HG03280 (cell line): ENCODE data around the gene TUNAR.

Experiments
- ATAC-seq: cut with Tn5 transposase; IDR thresholded peaks from one replicate; pipeline ENCODE4 v1.9.1; 2021; ENCODE audit warnings: mild to moderate bottlenecking, moderate library complexity; ENCODE audit not compliant: unreplicated experiment

The TUNAR gene

GRCh38 chr14:95911456-95911855, 34.8 kb downstream of the TUNAR start:
- ATAC-seq, result no peak

- no peak for ATAC-seq
Measured at GRCh38 chr14:95915330-95915729, 38.7 kb downstream of the TUNAR start.

DNA sequence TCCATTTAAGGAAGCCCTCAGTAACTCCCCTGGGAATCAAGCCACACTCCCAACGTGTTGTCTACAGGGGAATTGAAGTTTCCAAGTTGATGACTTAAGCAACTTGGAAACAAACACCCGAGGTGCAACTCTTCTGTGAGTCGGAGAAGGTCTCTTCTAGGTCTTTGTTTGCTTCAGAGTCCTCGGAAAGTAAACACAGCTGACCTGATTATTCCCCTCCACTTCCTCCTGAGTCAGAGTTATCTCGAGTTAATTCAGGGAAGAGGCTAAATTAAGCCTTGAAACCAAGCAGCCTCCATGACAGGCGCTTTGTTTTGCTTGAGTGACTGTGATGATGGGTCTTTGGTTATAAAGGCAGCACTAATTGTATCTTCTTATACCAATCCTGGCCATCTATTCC, 41.8 kb downstream of the TUNAR start:
- no peak for ATAC-seq

DNA sequence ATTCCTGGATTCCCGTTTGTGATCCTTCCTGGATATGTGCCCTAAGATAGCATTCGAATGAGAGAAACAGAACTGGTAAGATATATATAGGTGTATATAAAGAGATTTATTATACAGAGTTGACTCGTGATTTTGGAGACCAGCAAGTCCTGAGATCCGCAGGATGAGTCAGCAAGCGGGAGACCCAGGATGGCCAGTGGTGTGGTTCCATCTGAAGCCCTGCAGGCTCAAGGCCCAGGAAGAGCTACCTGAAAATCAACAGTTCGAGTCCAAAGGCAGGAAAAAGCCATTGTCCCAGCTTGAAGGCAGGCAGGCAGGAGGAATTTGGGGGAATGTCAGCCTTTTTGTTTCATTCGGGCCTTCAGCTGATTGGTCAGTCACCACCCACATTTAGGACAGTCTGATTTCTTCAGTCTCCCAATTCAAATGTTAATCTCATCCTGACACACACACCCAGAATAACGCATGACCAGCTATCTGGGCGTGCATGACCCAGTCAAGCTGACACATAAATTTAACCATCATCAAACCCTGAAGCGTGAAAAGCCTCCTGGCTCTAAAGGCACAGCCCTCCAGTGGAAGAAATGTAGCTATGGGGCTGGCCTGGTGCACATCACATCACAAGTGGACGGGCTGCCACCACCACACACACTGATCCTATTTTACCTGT, 44.3 kb downstream of the TUNAR start:
- no peak for ATAC-seq

DNA sequence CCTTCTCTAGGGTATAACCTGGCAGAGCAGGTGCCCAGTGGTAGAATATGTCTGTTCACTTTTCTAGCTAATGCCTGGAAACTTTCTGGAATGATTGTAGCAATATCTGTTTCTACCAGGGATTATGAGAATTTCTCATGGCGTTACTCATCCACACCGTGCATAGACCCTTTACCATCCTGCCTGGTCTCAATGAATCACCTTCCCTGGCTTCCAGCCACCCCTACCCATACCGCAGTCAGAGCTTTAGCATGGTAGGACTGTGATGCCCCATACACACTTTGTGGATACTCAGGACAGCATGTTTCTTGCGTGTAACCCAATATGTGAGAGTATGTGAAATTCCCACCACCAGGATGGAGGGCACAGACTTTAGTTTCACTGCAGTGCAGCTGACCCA, 45.4 kb downstream of the TUNAR start:
- ATAC-seq, result no peak

DNA sequence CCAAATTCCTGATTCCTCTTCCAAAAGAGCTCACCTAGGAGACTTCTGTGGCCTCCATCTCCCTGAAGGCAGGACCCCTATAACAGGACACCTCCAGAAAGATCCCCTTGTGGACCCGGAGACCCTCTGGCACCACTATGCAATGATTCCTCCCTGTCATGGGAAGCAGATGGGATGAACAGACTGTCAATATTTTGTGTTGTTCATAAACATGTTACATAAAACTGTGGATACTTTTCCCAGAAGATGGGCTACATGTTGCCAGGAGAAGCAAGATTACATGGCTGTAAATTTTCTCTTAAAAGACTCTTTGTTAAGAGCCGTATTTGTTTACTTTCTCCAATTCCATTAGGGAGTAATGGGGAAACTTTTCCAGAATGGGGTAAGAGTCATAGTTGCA, 52.1 kb downstream of the TUNAR start:
- no peak for ATAC-seq

DNA sequence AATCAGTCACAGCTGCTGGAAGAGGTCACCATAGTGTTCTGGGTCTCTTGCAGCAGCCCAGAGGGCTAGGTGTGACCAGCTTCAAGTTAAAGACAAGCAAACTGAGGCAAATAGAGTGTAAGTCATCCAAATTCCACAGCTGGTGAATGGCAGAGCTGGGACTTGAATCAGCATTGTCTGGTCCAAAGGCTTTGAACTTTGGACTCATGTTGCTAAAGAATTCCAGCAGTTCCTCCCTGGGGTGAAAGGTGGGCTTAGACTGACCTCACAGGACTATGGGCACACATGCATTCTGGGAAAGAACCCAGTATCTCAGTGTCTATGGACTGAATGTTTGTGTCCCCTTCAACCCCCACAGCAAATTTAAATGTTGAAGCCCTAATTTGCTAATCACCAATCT, 54.8 kb downstream of the TUNAR start:
- ATAC-seq, result no peak

- no peak for ATAC-seq
Measured at GRCh38 chr14:95935228-95935822, 58.7 kb downstream of the TUNAR start.

- no peak for ATAC-seq
Measured at GRCh38 chr14:95936041-95936440, 59.4 kb downstream of the TUNAR start.

DNA sequence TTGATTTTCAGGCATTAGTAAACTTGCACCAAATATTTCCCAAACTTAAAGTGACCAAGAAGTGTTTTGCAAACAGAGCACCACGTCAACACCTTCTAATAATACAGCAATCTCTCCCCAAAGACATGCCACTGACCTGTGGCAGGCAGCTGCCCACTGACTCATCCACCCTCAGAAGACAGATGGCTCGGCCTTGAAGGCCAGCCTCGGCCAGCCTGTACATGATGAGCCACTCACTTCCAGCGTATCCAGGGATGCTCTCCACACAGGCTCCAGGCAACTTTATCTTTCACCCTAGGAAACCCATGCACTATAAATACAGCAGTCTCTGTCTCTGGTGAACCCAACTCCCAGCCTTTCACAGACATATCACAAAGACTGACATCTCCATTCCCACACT, 62.7 kb downstream of the TUNAR start:
- ATAC-seq, result no peak

DNA sequence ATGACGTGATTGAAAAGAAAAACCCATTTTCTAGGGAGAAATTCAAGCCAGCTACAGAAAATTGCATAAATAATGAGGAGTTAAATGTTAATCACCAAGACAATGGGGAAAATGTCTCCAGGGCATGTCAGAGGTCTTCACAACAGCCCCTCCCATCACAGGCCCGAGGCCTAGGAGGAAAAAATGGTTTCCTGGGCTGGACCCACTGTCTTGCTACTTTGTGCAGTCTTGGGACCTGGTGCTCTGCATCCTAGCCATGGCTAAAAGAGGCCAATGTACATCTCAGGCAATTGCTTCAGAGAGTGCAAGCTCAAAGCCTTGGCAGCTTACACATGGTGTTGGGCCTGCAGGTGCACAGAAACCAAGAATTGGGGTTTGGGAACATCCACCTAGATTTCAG, 65.3 kb downstream of the TUNAR start:
- no peak for ATAC-seq

- no peak for ATAC-seq
Measured at GRCh38 chr14:95943699-95944098, 67.1 kb downstream of the TUNAR start.

DNA sequence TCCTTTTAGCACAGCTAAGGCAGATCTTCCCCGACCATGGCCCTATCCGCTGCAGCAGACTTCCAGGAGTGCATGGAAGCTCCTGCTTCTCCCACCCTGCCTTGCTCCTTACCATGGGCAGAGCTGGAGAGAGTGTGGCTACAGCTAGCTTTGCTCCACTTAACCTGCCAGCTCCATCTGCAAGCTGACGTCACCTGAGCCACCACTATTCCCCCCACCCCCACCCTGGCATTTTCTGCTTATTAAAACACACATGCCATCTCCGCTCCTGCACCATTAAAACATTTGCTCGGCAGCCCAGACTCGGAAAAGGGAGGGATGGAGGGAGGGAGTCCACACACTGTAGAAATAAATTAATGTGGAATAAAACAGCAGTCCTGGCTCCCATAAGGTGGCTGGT, 67.8 kb downstream of the TUNAR start:
- ATAC-seq, result no peak

DNA sequence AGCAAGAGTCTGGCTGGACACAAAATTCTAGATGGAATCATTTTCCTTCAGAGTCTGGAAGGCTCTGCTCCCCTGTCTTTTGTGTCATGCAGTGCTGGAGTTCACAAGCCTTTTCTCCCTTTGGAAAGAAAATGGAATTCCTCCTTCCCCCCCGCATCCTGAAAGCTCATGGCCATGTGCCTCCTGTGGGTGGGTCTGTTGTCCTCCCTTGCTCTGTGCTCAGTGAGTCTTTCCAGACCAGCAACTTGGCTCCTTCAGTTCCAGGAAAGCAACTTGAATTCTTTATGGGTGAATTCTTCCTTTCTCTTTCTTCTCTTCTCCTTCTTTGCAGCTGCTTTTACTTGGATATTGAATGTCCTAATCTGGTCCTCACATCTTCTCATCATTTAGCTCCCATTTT, 70.2 kb downstream of the TUNAR start:
- no peak for ATAC-seq

GRCh38 chr14:95948558-95948981, 71.9 kb downstream of the TUNAR start:
- ATAC-seq, result no peak

GRCh38 chr14:95951359-95951758, 74.7 kb downstream of the TUNAR start:
- no peak for ATAC-seq

DNA sequence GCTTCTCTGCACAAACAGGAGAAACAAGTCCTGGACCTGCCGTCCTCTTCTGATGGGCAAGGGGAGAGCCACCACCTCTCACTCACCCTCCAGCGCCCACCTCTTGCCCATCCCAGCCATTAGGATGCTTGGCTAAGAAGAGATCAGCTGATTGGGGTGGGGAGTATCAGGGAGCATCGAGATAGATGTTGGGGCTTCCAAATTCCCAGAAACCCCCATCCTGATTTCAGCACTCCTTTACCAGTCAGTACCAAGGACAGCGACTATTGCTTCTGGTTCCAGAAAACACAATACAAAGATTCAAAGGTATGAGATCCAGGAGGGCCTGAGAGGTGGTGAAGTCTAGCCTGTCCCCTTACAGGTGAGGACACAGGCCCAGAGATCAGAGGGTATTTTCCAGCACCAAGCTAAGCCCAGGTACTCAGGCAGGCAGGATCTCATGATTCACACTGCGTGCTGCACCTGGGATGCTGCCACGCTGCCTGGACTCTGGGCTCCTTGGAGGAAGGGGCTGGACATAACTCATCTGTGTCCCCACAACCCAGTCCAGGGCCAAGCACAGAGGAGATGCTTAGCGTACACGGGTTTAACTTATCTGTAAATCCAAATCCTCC, 76.6 kb downstream of the TUNAR start:
- no peak for ATAC-seq

DNA sequence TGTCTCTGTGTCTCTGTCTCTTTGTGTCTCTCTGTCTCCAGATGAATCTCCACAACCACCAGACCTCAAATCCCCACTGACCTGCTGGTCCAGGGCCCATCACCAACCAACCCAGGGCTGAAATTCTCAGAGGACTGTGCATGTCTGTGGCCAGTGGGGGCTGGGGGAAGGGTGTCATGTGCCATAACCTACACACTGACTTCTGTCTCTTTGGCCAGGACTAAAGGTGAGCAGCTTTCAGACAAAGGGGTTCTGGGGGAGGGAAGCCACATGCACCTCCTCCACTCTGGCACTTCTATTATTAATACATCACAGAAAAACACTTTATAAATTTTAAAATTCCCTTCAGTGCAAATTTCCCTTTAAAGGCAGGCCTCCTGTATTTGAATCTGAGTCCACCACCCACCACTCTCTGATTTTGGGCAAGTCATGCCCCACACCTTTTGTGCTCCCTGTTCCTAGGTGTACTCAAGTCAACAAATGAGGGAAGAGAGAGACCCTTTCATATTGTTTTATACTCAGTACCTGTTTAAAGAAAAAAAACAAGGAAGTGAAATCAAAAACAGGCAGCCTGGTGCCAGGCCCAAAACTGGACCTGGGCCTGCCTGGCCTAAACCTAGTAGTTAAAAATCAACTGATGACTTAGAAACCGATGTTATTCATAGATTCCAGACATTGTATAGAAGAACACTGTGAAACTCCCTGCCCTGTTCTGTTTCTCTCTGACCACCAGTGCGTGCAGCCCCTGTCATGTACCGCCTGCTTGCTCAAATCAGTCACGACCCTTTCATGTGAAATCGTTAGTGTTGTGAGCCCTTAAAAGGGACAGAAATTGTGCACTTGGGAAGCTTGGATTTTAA, 80.2 kb downstream of the TUNAR start:
- no peak for ATAC-seq

GRCh38 chr14:95958105-95958504, 81.5 kb downstream of the TUNAR start:
- no peak for ATAC-seq

- ATAC-seq, result no peak
Measured at GRCh38 chr14:95959317-95959716, 82.7 kb downstream of the TUNAR start.

GRCh38 chr14:95961481-95961880, 84.8 kb downstream of the TUNAR start:
- ATAC-seq, result no peak

GRCh38 chr14:95964901-95965300, 88.3 kb downstream of the TUNAR start:
- ATAC-seq, result no peak
